GM12878 (cell line): ENCODE measurements around the gene HOXD3. TPM values are rescaled to one million over a fixed set of nuclear protein-coding genes. Genes with fewer than 3 reads are reported as not detected.

Experiments
- ATAC-seq: fragments of 200-7000 bp; cut with Tn5 transposase; 3 replicates; pipeline ENCODE4 v1.9.1; 2020; ENCODE audit warnings: mild to moderate bottlenecking, moderate library complexity
- BruUV-seq: library from RNA; stranded (reverse); fragments of 400-500 nt; replicated peaks from 2 replicates; lab custom pipeline; 2021; lab: Mats Ljungman, UMichigan
- CTCF ChIA-PET: fragments of 300-600 bp; sonication (Branson Sonifier 250); formaldehyde crosslinking; extraction: SDS; loops from one replicate; lab custom pipeline; 2021; ENCODE audit warnings: inconsistent platforms; lab: Yijun Ruan, JAX
- POLR2A ChIA-PET: fragments of 350-600 bp; formaldehyde crosslinking; extraction: SDS; loops from one replicate; lab custom pipeline; 2021; ENCODE audit warnings: inconsistent platforms; lab: Charles Lee
- RAD21 ChIA-PET: fragments of 300-600 bp; sonication (Branson Sonifier 250); formaldehyde crosslinking; loops from one replicate; lab custom pipeline; 2023; ENCODE audit warnings: antibody characterized with exemption; ENCODE audit not compliant: unreplicated experiment; lab: Charles Lee
- SMC1A ChIA-PET: fragments of 300-600 bp; sonication (Branson Sonifier 250); formaldehyde crosslinking; loops from one replicate; lab custom pipeline; 2023; ENCODE audit not compliant: unreplicated experiment, uncharacterized antibody; lab: Charles Lee
- DNase-seq: peaks from one replicate; pipeline ENCODE4 v3.0.0-alpha.2; 2011; ENCODE audit warnings: low read depth, low spot score
- FAIRE-seq: peaks from 3 replicates; lab custom pipeline; 2011; peaks lifted over from hg19 to GRCh38; lab: Jason Lieb, UNC
- H2AFZ ChIP-seq: 2 replicates; pipeline ENCODE4 v1.6.0; 2011; ENCODE audit warnings: low read depth, low read length, control low read depth; ENCODE audit not compliant: control insufficient read depth
- H3K27ac ChIP-seq: 2 replicates; pipeline ENCODE4 v1.5.1; 2011; ENCODE audit warnings: control low read depth; ENCODE audit not compliant: control insufficient read depth, insufficient read depth
- H3K27me3 ChIP-seq, 2 experiments: replicated peaks in 1 of 2; 2 replicates each; pipeline versions ENCODE4 v1.6.0 to v1.6.1; 2011; ENCODE audit warnings: low read length in 1 of 2; ENCODE audit not compliant: control insufficient read depth in 2 of 2, insufficient read depth in 2 of 2
- H3K36me3 ChIP-seq, 2 experiments: 2 replicates each; pipeline ENCODE4 v1.5.1; 2011; ENCODE audit warnings: low read length in 1 of 2; ENCODE audit not compliant: control insufficient read depth in 2 of 2, insufficient read depth in 2 of 2
- H3K4me1 ChIP-seq: 2 replicates; pipeline ENCODE4 v1.6.1; 2011; ENCODE audit warnings: mild to moderate bottlenecking, low read length, moderate library complexity, mixed read lengths; ENCODE audit not compliant: control insufficient read depth, insufficient read depth
- H3K4me2 ChIP-seq: 2 replicates; pipeline ENCODE4 v1.6.0; 2011; ENCODE audit warnings: control low read depth; ENCODE audit not compliant: control insufficient read depth, insufficient read depth
- H3K4me3 ChIP-seq: fragments of 200-600 bp; sonication (generic); 2 replicates; pipeline ENCODE4 v1.5.1; 2016
- H3K79me2 ChIP-seq: 2 replicates; pipeline ENCODE4 v1.6.0; 2011; ENCODE audit warnings: low read length; ENCODE audit not compliant: control insufficient read depth, insufficient read depth
- H3K9ac ChIP-seq: 2 replicates; pipeline ENCODE4 v1.8.0; 2011; ENCODE audit warnings: low read length, control low read depth, mixed read lengths; ENCODE audit not compliant: control insufficient read depth, insufficient read depth
- H3K9me3 ChIP-seq: replicated peaks from 3 replicates; pipeline ENCODE4 v1.5.1; 2011; ENCODE audit warnings: mild to moderate bottlenecking, low read length; ENCODE audit not compliant: control insufficient read depth, insufficient read depth
- H4K20me1 ChIP-seq: 2 replicates; pipeline ENCODE4 v1.6.0; 2011; ENCODE audit not compliant: control insufficient read depth, insufficient read depth
- ASH2L ChIP-seq: fragments of 300-600, 200-600 bp; sonication (generic); IDR thresholded peaks from 2 replicates; pipeline ENCODE4 v1.6.1; 2017; ENCODE audit warnings: low read depth, mild to moderate bottlenecking, borderline replicate concordance
- CHD1 ChIP-seq: IDR thresholded peaks from 2 replicates; pipeline ENCODE4 v1.6.1; 2012; ENCODE audit warnings: low read depth, low read length, improper control_type of control experiment
- CHD4 ChIP-seq: fragments of 200-600 bp; sonication (generic); IDR thresholded peaks from 2 replicates; pipeline ENCODE4 v1.6.1; 2016; ENCODE audit warnings: mild to moderate bottlenecking
- HDAC2 ChIP-seq: fragments of 200-600 bp; sonication (generic); IDR thresholded peaks from 2 replicates; pipeline ENCODE4 v1.6.1; 2017
- IKZF1 ChIP-seq: fragments of 450-650 bp; conservative IDR thresholded peaks from 2 replicates; pipeline ENCODE4 v1.6.1; 2017; ENCODE audit warnings: antibody characterized with exemption, mild to moderate bottlenecking
- MAX ChIP-seq: IDR thresholded peaks from 2 replicates; pipeline ENCODE4 v1.6.1; 2012; ENCODE audit warnings: low read depth, low read length, improper control_type of control experiment
- MYB ChIP-seq: fragments of 150-350 bp; IDR thresholded peaks from 2 replicates; pipeline ENCODE4 v1.6.1; 2014; ENCODE audit warnings: mild to moderate bottlenecking, low read depth, low read length, borderline replicate concordance
- NR2C1 ChIP-seq: fragments of 450-650 bp; IDR thresholded peaks from 2 replicates; pipeline ENCODE4 v1.6.1; 2017; ENCODE audit warnings: antibody characterized with exemption, mild to moderate bottlenecking, moderate library complexity
- NR2F1 ChIP-seq: fragments of 450-650 bp; conservative IDR thresholded peaks from 2 replicates; pipeline ENCODE4 v1.6.1; 2017; ENCODE audit warnings: mild to moderate bottlenecking
- SPI1 ChIP-seq: IDR thresholded peaks from 2 replicates; pipeline ENCODE4 v1.6.1; 2011; ENCODE audit warnings: low read depth, mild to moderate bottlenecking, low read length, moderate library complexity, borderline replicate concordance; ENCODE audit not compliant: insufficient read depth
- SREBF2 ChIP-seq: IDR thresholded peaks from 2 replicates; pipeline ENCODE4 v1.6.1; 2012; ENCODE audit warnings: mild to moderate bottlenecking, low read length
- STAT3 ChIP-seq: IDR thresholded peaks from 2 replicates; pipeline ENCODE4 v1.6.1; 2011; ENCODE audit warnings: low read depth, low read length, improper control_type of control experiment
- TCF3 ChIP-seq: IDR thresholded peaks from 2 replicates; pipeline ENCODE4 v1.6.1; 2012; ENCODE audit warnings: low read depth, mild to moderate bottlenecking, low read length, borderline replicate concordance; ENCODE audit not compliant: insufficient read depth
- YBX1 ChIP-seq: fragments of 450-650 bp; IDR thresholded peaks from 2 replicates; pipeline ENCODE4 v1.6.1; 2016; ENCODE audit warnings: antibody characterized with exemption
- ZBTB33 ChIP-seq: fragments of 450-650 bp; IDR thresholded peaks from 2 replicates; pipeline ENCODE4 v1.6.1; 2017; ENCODE audit warnings: mild to moderate bottlenecking
- WGBS: methylation state at CpG from one replicate; pipeline ENCODE4 v1.1.6; 2016; ENCODE audit warnings: low lambda C conversion rate; ENCODE audit not compliant: insufficient replicate concordance, insufficient coverage; ENCODE audit errors: missing lambda C conversion rate; 5-methylcytosine and 5-hydroxymethylcytosine counted together
- in situ Hi-C: fragments of 300-500 bp; cut with MboI; formaldehyde crosslinking; loops from 9 replicates; pipeline ENCODE4 v1.14.3; 2018; ENCODE audit warnings: mixed read lengths
- intact Hi-C: fragments of 100-400 bp; cut with micrococcal nuclease; formaldehyde crosslinking; loops from one replicate; pipeline ENCODE4 v1.14.2; 2022; ENCODE audit not compliant: unreplicated experiment
- polyA plus RNA-seq, 11 experiments: library from polyadenylated mRNA; depleted of rRNA in 4 of 11; unstranded in 6 of 11; stranded (reverse) in 5 of 11; fragments of >200 nt; fragmentation: Nextera tagmentation in 4 of 11; fragmentation: Illumina TruSeq in 1 of 11; extraction: Ambion mirVana in 4 of 11; extraction: Trizol in 1 of 11; gene quantifications; 1 replicate in 1 of 11; 2 replicates in 10 of 11; pipeline versions ENCODE4 v1.2.1 to v1.2.3, GENCODE V29; 2011 to 2016; ENCODE audit warnings: inconsistent platforms in 2 of 11, missing spikeins in 2 of 11, low read depth in 1 of 11
- total RNA-seq, 4 experiments: library from RNA; depleted of rRNA in 3 of 4; stranded (reverse); fragments of >200 nt in 3 of 4; fragmentation: Illumina TruSeq in 1 of 4; extraction: Trizol in 1 of 4; gene quantifications; 2 replicates each; pipeline versions ENCODE4 v1.2.1 to v1.2.3, GENCODE V29; 2013 to 2021

Gene HOXD3
- total and polyA plus RNA-seq, 10 of the 15 experiments (the other 5 are each of a cell fraction or from before 2014, with no cell fraction given) = not detected

GRCh38 chr2:176200971-176201370 lies 43.9 kb downstream of the HOXD3 start (continued):
- TF ChIP-seq MAX (no peak), MYB (no peak), STAT3 (no peak)

GRCh38 chr2:176202491-176202890 lies 45.4 kb downstream of the HOXD3 start:
- Histone ChIP-seq H3K9me3 (no peaks in the 10 kb centered on the region), H2AFZ (no peak overlapping the region), H3K79me2 (no peaks in the 10 kb centered on the region), H3K4me3 (no peak overlapping the region), H3K4me1 (no peaks in the 10 kb centered on the region), H3K4me2 (no peak overlapping the region), H3K36me3 (no peaks in the 10 kb centered on the region), H3K27ac (no peak overlapping the region), H4K20me1 (no peaks in the 10 kb centered on the region), H3K27me3 (no peaks in the 10 kb centered on the region; a peak in 1 of 4 replicates), H3K9ac (no peak overlapping the region)
- ATAC-seq (no peak), FAIRE-seq (no peak), DNase-seq (no peak)
- BruUV-seq = no TSS peak
- no peak for TF ChIP-seq CHD4
- no peak for TF ChIP-seq YBX1
- no peak for TF ChIP-seq CHD1
- TF ChIP-seq IKZF1 = no peak
- no peak for TF ChIP-seq NR2F1
- no peak for TF ChIP-seq SREBF2
- no peak for TF ChIP-seq NR2C1
- TF ChIP-seq SPI1 = no peak
- TF ChIP-seq ASH2L = no peak
- TF ChIP-seq ZBTB33 = no peak
- TF ChIP-seq HDAC2 = no peak
- no peak for TF ChIP-seq TCF3
- ChIA-PET SMC1A (interaction anchor here (1.1 to 1.8 kb wide), 2 partner anchors 37 to 253 kb away, joined by 4 read pairs; no protein-coding TSS in a partner anchor), CTCF (interaction anchor here (2.2 kb wide), 1 partner anchor 253 kb away, joined by 7 read pairs; no protein-coding TSS in a partner anchor), RAD21 (no interaction called here), POLR2A (no interaction called here)
- intact Hi-C loops (no loop called here), in situ Hi-C loops (no loop called here)
- 16% methylated on average over 7 of the region's 7 CpGs for WGBS
